ENCODE results near the gene MARCHF10. TPM values are rescaled to one million over a fixed set of nuclear protein-coding genes. Genes with fewer than 3 reads are reported as not detected.

MARCHF10 gene
- total and polyA plus RNA-seq, 2 of the 13 experiments (the other 11 are each of a cell fraction or from before 2014, with no cell fraction given) = not detected

DNA sequence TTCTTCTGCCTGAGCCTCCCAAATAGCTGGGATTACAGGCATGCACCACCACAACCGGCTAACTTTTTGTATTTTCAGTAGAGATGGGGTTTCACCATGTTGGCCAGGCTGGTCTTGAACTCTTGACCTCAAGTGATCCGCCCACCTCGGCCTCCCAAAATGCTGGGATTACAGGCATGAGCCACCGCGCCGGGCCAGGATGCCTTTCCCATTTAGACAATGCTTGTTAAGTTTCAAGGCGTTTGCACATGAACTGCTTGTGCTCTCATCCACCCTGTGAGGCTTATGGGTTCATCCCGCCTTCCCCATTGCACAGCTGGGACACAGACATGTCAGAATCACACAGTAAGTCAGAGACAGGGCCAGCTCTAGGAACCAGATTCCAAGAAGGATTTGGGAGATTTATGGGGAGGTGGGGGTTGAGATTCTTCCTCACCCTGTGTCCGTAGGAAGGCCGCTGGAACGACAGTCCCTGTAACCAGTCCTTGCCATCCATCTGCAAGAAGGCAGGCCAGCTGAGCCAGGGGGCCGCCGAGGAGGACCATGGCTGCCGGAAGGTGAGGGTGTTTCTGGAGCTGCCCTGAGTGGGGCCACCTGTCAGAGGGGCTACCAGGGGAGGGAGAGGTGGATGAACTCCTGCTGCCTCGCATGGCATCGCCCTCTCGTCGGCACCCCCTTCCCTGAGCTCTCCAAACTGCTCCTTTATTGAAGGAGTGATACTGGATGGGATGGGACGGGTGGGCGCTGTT lies 134.3 kb downstream of the MARCHF10 start:
- FAIRE-seq (no peak), DNase-seq (ENCODE audit: low spot score) (no peak), ATAC-seq (no peak)
- Histone ChIP-seq H3K4me1 (ENCODE audit: insufficient read depth, low read length) (peaks cover 5% of the 10 kb centered on the region; the same call in 1 of the 2 replicates), H3K79me2 (ENCODE audit: insufficient read depth, low read length) (no peaks in the 10 kb centered on the region), H3K9ac (ENCODE audit: insufficient read depth, low read depth, low read length) (no peak overlapping the region), H4K20me1 (ENCODE audit: insufficient read depth, low read length) (no peaks in the 10 kb centered on the region), H3K4me2 (ENCODE audit: low read depth, low read length) (no peak overlapping the region), H3K9me3 (ENCODE audit: low read length) (no peaks in the 10 kb centered on the region), H3K36me3 (replicated peaks in 1 of 2; ENCODE audit: control insufficient read depth in 1 of 2, insufficient read depth in 2 of 2, low read length in 2 of 2) (no peaks in the 10 kb centered on the region), H3K27ac (ENCODE audit: extremely low read length, insufficient read depth, low read length) (no peak overlapping the region), H3K4me3 (replicated peaks in 1 of 3; ENCODE audit: insufficient read depth in 1 of 3, low read depth in 2 of 3, low read length in 3 of 3) (no peak overlapping the region), H3K27me3 (ENCODE audit: control insufficient read depth in 1 of 2, insufficient read depth in 2 of 2, low read length in 2 of 2) (peaks cover 5 to 50% of the 10 kb centered on the region in 2 experiments; a peak in 3 of 5 replicates), H2AFZ (ENCODE audit: low read length) (no peak overlapping the region)
- intact Hi-C loops (cut with micrococcal nuclease; ENCODE audit: unreplicated experiment) = no loop called here
- POLR2A ChIA-PET = no interaction called here
- CTCF ChIA-PET (ENCODE audit: low intra/inter-chr PET ratio, low total read pairs) = no interaction called here
- in situ Hi-C loops (cut with HindIII; ENCODE audit: extremely low pct_ligation_motif_present, low pct_unique_long_range_greater_than_20kb) = no loop called here
- WGBS (ENCODE audit: low lambda C conversion rate) = 21% methylated on average over 17 of the region's 20 CpGs
- BruUV-seq (replicated peaks) = no TSS peak
- TF ChIP-seq, protein P1, sequence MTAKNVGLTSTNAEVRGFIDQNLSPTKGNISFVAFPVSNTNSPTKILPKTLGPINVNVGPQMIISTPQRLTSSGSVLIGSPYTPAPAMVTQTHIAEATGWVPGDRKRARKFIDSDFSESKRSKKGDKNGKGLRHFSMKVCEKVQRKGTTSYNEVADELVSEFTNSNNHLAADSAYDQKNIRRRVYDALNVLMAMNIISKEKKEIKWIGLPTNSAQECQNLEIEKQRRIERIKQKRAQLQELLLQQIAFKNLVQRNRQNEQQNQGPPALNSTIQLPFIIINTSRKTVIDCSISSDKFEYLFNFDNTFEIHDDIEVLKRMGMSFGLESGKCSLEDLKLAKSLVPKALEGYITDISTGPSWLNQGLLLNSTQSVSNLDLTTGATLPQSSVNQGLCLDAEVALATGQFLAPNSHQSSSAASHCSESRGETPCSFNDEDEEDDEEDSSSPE (CRISPR knock-in tag; IDR thresholded peaks at IDR 0.05) = no peak
- TF ChIP-seq ZNF383 (CRISPR knock-in tag; IDR thresholded peaks at IDR 0.05; ENCODE audit: borderline replicate concordance) = no peak
- TF ChIP-seq KDM1A (CRISPR knock-in tag; IDR thresholded peaks at IDR 0.05) = no peak
- no peak for TF ChIP-seq TBX2 (CRISPR knock-in tag; IDR thresholded peaks at IDR 0.05; ENCODE audit: borderline replicate concordance)
- no peak for TF ChIP-seq TSC22D2 (CRISPR knock-in tag; IDR thresholded peaks at IDR 0.05; ENCODE audit: borderline replicate concordance)
- TF ChIP-seq, protein P2, sequence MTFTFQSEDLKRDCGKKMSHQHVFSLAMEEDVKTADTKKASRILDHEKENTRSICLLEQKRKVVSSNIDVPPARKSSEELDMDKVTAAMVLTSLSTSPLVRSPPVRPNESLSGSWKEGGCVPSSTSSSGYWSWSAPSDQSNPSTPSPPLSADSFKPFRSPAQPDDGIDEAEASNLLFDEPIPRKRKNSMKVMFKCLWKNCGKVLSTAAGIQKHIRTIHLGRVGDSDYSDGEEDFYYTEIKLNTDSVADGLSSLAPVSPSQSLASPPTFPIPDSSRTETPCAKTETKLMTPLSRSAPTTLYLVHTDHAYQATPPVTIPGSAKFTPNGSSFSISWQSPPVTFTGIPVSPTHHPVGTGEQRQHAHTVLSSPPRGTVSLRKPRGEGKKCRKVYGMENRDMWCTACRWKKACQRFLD (CRISPR knock-in tag; IDR thresholded peaks at IDR 0.05; ENCODE audit: borderline replicate concordance) = no peak
- TF ChIP-seq, protein P3, sequence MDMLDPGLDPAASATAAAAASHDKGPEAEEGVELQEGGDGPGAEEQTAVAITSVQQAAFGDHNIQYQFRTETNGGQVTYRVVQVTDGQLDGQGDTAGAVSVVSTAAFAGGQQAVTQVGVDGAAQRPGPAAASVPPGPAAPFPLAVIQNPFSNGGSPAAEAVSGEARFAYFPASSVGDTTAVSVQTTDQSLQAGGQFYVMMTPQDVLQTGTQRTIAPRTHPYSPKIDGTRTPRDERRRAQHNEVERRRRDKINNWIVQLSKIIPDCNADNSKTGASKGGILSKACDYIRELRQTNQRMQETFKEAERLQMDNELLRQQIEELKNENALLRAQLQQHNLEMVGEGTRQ (IDR thresholded peaks at IDR 0.05; ENCODE audit: low read depth, low read length) = no peak
- TF ChIP-seq, protein P3 (CRISPR knock-in tag; IDR thresholded peaks at IDR 0.05; ENCODE audit: borderline replicate concordance) = no peak
- TF ChIP-seq SP4 (CRISPR knock-in tag; IDR thresholded peaks at IDR 0.05) = no peak
- TF ChIP-seq JUNB (CRISPR knock-in tag; IDR thresholded peaks at IDR 0.05; ENCODE audit: borderline replicate concordance) = no peak
- TF ChIP-seq ZNF766 (CRISPR knock-in tag; IDR thresholded peaks at IDR 0.05; ENCODE audit: borderline replicate concordance) = no peak
- no peak for TF ChIP-seq ZNF589 (CRISPR knock-in tag; conservative IDR thresholded peaks at IDR 0.05)
- no peak for TF ChIP-seq YEATS2 (CRISPR knock-in tag; IDR thresholded peaks at IDR 0.05; ENCODE audit: borderline replicate concordance)
- no peak for TF ChIP-seq ZFP36L1 (CRISPR knock-in tag; IDR thresholded peaks at IDR 0.05)
- TF ChIP-seq KDM5B (CRISPR knock-in tag; IDR thresholded peaks at IDR 0.05; ENCODE audit: borderline replicate concordance) = no peak
- no peak for TF ChIP-seq ZMAT3 (CRISPR knock-in tag; conservative IDR thresholded peaks at IDR 0.05)
- TF ChIP-seq ISL2 (CRISPR knock-in tag; IDR thresholded peaks at IDR 0.05) = no peak
- no peak for TF ChIP-seq ZNF547 (CRISPR knock-in tag; IDR thresholded peaks at IDR 0.05)
- TF ChIP-seq ARNT (IDR thresholded peaks at IDR 0.05) = no peak
